Urothelium cell line (cell line): ENCODE data around the gene GPR42.

Source experiments
- DNase-seq: peaks from one replicate; pipeline ENCODE4 v3.0.0; 2011; ENCODE audit warnings: low spot score, mixed read lengths
- FAIRE-seq: peaks from 2 replicates; lab custom pipeline; 2011; peaks lifted over from hg19 to GRCh38; lab: Jason Lieb, UNC

The GPR42 gene

GRCh38 chr19:35417713-35418534, 47.1 kb downstream of the GPR42 start:
- DNase-seq (no peak), FAIRE-seq (no peak)

- DNase-seq (no peak), FAIRE-seq (no peak)
These were observed 48.2 kb downstream of the GPR42 start for GRCh38 chr19:35419046-35419445.

- DNase-seq = no peak
- no peak for FAIRE-seq
These were observed 48.9 kb downstream of the GPR42 start for GRCh38 chr19:35419805-35420204.

- FAIRE-seq (no peak), DNase-seq (no peak)
These were observed 50.5 kb downstream of the GPR42 start for GRCh38 chr19:35421362-35421761.
